ENCODE data around the gene HMGXB3. TPM values are rescaled to one million over a fixed set of nuclear protein-coding genes. Genes with fewer than 3 reads are reported as not detected.

HMGXB3 gene
- total RNA-seq, 1 donor from 2014 or later: 40.5 TPM

DNA sequence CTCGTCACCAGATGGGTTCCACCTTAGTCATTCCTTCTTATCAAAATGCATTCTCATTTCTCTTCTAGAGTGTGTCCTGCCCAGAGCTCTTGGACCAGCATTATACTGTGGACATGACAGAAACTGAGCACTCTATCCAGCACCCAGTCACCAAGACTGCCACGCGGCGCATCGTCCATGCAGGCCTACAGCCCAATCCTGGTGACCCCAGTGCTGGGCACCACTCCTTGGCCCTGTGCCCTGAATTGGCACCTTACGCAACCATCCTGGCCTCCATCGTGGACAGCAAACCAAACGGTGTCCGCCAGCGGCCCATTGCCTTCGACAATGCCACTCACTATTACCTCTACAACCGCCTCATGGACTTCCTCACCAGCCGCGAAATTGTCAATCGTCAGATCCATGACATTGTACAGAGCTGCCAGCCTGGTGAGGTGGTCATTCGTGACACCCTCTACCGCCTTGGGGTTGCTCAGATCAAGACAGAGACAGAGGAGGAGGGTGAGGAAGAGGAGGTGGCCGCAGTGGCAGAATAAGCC, 51.2 kb downstream of the HMGXB3 start:
- no peaks in the 10 kb centered on the region for H3K9me3 Mint-ChIP-seq
- H3K4me3 Mint-ChIP-seq: no peak overlapping the region
- H3K27me3 Mint-ChIP-seq: no peaks in the 10 kb centered on the region
- no peak for DNase-seq (ENCODE audit: extremely low spot score, unreplicated experiment)
- TF ChIP-seq, protein P1, sequence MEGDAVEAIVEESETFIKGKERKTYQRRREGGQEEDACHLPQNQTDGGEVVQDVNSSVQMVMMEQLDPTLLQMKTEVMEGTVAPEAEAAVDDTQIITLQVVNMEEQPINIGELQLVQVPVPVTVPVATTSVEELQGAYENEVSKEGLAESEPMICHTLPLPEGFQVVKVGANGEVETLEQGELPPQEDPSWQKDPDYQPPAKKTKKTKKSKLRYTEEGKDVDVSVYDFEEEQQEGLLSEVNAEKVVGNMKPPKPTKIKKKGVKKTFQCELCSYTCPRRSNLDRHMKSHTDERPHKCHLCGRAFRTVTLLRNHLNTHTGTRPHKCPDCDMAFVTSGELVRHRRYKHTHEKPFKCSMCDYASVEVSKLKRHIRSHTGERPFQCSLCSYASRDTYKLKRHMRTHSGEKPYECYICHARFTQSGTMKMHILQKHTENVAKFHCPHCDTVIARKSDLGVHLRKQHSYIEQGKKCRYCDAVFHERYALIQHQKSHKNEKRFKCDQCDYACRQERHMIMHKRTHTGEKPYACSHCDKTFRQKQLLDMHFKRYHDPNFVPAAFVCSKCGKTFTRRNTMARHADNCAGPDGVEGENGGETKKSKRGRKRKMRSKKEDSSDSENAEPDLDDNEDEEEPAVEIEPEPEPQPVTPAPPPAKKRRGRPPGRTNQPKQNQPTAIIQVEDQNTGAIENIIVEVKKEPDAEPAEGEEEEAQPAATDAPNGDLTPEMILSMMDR (conservative IDR thresholded peaks at IDR 0.05): no peak
- peaks cover 23% of the 10 kb centered on the region for H3K36me3 Mint-ChIP-seq
- H3K4me1 Mint-ChIP-seq (ENCODE audit: unreplicated experiment): no peaks in the 10 kb centered on the region
- H3K27ac Mint-ChIP-seq: no peak overlapping the region

DNA sequence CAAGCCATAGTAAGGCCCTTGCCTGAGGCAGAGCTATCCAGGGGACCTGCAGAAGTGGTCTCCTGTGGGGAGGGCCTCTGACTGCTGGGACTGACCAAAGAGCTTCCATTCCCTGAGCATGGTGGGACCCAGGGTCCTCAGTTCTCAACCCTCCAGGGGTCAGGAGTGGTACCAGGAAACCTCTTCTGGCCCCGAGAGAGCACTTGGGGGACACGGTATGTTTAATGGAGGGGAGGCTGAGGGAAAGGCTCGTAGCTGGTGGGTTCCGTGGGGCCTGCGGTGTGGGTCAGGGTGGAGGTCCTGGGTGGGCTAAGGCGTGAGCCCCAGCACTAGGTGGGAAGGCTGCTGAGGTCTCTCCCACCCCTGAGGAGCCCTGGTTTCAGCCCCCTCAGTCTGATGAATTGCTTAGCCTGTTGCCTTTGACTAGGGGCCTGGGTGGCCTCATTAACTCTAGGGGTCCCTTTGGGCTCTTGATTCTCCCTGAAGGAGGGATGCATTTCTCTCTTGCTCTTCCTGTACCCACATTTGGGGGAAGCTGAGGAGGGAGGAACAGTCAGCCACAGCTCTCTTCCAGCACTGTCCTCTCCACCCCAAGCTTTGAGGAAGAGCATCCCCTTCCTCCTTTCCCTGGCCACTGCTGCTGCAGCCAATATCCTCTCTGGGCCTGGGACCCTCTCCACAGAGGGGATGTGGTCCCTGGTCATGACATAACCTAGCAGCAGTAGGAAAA, 51.9 kb downstream of the HMGXB3 start:
- TF ChIP-seq, protein P1 (conservative IDR thresholded peaks at IDR 0.05): no peak
- Mint-ChIP-seq H3K27ac (no peak overlapping the region), H3K27me3 (no peaks in the 10 kb centered on the region), H3K36me3 (peaks cover 23% of the 10 kb centered on the region), H3K4me1 (ENCODE audit: unreplicated experiment) (no peaks in the 10 kb centered on the region), H3K4me3 (no peak overlapping the region), H3K9me3 (no peaks in the 10 kb centered on the region)
- DNase-seq (ENCODE audit: extremely low spot score, unreplicated experiment): no peak

DNA sequence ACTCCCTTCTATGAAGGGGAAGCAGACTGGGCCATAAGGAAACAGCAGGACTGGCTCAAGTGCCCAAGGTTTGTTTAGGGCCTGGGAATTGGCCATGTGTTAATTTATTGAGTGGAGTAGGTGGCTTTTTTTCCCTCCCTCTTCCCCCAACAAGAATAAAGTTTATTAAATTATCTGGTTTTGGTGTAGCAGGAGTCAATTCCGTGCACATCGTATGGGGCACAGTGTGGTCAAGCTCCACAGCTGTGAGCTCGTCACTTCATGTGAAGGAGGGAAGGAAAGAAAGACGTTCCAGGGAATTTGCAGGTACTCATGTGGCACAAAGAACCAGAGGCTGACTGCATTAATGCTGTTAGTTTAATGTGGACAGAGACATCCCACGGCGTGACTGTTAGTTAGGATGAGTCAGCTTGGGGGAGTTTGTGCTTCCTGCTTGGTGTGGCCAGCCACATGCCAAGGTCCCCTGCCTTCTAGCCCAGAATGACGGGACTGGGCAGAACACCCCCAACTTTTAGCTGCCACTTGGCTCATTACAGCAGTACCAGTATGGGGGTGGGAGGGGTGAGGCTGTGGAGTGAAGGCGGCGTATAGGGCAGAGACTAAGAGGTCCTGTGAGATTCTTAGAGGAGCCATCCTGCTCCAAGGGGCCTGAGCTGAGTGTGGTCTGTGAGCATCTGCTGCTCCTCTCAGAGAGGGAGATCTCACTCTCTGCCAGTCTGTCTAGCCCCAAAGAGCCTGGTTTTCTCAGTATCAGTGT, 52.6 kb downstream of the HMGXB3 start:
- peaks cover 6% of the 10 kb centered on the region for H3K4me1 Mint-ChIP-seq (ENCODE audit: unreplicated experiment)
- H3K27me3 Mint-ChIP-seq: no peaks in the 10 kb centered on the region
- no peak overlapping the region for H3K27ac Mint-ChIP-seq
- TF ChIP-seq, protein P1 (conservative IDR thresholded peaks at IDR 0.05): no peak
- H3K4me3 Mint-ChIP-seq: no peak overlapping the region
- no peak for DNase-seq (ENCODE audit: extremely low spot score, unreplicated experiment)
- no peaks in the 10 kb centered on the region for H3K9me3 Mint-ChIP-seq
- H3K36me3 Mint-ChIP-seq: peaks cover 23% of the 10 kb centered on the region

DNA sequence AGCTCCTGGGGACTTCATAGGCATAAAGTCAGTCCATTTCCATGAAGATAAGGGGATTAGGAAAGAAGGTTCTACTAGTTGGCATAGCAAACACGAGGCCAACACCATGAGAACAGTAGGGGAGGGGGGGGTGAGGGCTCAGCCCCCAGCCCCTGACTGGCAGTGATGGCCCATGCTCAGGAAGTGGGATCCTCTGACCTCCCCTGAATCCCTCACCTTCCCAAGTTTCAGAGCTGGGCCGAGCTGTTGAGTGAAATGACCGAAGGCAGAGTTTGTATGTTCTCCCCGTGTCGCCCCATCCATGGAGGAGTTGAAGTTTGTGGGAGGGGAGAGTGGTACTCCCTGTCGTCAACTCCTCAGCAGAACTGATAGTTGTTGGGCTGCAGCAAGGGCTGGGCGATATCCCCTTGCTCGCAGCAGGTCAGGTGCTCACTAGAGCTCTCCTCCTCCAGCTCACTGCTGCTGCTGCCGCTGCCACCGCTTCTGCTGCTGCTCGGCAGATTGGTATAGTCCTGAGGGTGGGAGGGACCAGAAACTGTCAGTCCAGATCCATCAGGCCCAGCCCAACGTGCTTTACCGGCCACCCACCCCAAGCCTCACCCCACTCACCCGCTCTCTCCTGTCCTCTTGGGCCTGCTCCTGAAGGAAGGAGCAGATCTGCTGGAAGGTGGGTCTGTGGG, 53.3 kb downstream of the HMGXB3 start:
- Mint-ChIP-seq H3K9me3 (no peaks in the 10 kb centered on the region), H3K27me3 (no peaks in the 10 kb centered on the region), H3K4me3 (no peak overlapping the region), H3K27ac (no peak overlapping the region), H3K4me1 (ENCODE audit: unreplicated experiment) (peaks cover 7% of the 10 kb centered on the region), H3K36me3 (peaks cover 23% of the 10 kb centered on the region)
- TF ChIP-seq, protein P1 (conservative IDR thresholded peaks at IDR 0.05): no peak
- DNase-seq (ENCODE audit: extremely low spot score, unreplicated experiment): no peak

DNA sequence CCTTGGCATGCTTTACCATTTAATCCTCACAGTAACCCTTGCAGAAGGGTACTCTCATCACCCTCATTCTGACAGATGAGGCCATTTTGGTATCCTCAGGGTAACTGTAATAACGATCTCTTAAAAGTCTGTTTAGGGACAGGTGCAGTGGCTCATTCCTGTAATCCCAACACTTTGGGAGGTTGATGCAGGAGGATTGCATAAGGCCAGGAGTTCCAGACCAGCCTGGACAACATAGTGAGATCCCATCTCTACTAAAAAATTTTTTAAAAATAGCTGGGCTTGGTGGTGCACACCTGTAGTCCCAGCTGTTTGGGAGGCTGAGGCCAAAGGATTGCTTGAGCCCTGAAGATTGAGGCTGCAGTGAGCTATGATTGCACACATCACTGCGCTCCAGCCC, 54.0 kb downstream of the HMGXB3 start:
- Mint-ChIP-seq H3K27me3 (no peaks in the 10 kb centered on the region), H3K4me3 (no peak overlapping the region), H3K27ac (no peak overlapping the region), H3K4me1 (ENCODE audit: unreplicated experiment) (peaks cover 7% of the 10 kb centered on the region), H3K9me3 (no peaks in the 10 kb centered on the region), H3K36me3 (peaks cover 16% of the 10 kb centered on the region)
- TF ChIP-seq, protein P1 (conservative IDR thresholded peaks at IDR 0.05): no peak
- DNase-seq (ENCODE audit: extremely low spot score, unreplicated experiment): no peak

Measured in type B pancreatic cell (in vitro differentiated cells).